Left lobe of liver (tissue), 2 donors: Measurements from ENCODE around the gene NEAT1. TPM values are rescaled to one million over a fixed set of nuclear protein-coding genes. Genes with fewer than 3 reads are reported as not detected.

Experiments used
- ATAC-seq: fragments of 200-7000 bp; cut with Tn5 transposase; one replicate; pipeline ENCODE4 v1.9.1; 2020; ENCODE audit warnings: mild to moderate bottlenecking, moderate library complexity
- DNase-seq: peaks from one replicate; pipeline ENCODE4 v3.0.0-alpha.2; 2020; ENCODE audit warnings: low spot score
- total RNA-seq: library from RNA; stranded (reverse); gene quantifications from one replicate; pipeline ENCODE4 v1.2.1, GENCODE V29; 2021
- donor health status: DM: no; HTN: no; CAD: no; lungs with moderate emphysema.
- donor health status: DM: no; HTN: yes; CAD: no.

Gene NEAT1
- total RNA-seq, 1 donor from 2014 or later = 766 TPM

DNA sequence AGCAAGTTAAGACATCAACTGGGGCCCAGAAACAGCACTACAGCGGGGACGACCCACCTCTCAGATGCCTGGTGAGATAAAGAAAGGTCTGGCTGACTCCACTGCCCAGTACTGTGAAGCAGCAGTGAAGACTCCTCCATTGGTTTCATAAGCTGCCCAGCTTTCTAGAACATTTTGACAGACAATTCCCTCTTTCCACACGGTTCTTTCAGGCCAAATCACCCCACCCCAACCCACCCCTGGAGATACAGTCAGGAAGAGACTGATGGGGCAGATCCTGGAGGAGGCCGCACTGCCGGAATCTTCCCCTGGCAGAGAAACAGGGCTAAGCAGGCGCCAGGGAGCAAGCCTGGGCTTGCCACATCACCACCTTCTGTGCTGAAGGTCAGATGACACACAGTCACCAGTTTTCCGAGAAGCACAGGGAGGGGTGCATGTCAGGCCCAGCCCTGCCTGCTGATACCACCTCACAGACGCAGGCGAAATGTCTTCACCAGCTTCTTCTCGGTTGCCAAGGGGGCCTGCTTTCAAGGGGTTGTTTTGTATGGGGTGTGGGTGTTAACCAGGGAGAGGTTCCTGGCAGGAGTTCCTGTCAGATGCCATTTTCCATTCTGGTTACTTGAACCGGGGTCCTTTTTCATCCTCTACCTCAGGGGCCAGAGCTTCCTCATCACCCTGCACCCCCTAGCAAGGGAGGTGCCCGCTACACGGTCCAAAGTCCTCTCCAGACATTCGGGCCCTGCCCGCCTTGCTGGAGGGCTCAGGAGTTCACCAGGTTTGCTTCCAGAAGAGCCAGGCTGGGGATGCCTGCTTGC, 1.4 kb upstream of the NEAT1 start:
- DNase-seq (peak; percentile 97), ATAC-seq (peak; percentile 13)

DNA sequence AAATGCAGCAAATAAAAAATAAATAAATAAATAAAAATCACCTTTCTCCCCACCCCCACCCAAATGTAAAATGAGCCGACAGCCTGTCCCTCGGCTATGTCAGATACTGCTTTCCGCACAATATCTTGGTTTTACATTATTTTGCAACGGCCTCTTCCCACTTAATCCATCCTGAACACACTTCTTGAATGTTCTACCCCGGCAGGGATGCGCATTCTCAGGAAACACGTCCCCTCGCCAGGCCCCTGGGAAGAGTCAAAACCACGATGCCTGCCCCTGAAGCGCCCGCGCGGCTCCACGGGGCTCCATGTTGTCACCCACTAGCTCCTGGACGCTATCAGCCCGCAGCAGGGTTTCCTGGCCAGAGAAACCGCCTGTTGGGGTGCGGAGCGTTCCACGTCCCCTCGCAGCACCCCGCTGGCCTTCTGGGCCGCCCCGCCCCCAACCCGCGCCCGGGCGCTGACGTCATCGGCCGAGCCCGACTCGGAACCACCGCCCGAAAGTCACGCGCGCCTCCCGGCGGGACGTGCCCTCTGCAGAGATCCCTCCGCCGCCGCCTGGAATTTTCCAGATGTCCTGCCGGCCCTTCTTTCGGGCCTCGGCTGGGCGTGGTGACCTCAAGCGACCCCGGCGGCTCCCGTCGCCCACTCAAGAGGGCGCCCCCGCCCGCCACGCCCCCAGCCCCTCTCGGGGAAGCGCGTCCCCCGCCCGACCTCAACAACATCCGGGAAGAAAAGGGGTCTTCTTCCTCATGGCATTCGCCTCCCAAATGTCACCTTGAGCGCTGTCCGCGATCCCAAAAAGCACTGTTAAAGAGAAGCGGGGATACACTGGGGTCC, 585 bp upstream of the NEAT1 start:
- DNase-seq (peak; percentile 99), ATAC-seq (peak; percentile 36)

DNA sequence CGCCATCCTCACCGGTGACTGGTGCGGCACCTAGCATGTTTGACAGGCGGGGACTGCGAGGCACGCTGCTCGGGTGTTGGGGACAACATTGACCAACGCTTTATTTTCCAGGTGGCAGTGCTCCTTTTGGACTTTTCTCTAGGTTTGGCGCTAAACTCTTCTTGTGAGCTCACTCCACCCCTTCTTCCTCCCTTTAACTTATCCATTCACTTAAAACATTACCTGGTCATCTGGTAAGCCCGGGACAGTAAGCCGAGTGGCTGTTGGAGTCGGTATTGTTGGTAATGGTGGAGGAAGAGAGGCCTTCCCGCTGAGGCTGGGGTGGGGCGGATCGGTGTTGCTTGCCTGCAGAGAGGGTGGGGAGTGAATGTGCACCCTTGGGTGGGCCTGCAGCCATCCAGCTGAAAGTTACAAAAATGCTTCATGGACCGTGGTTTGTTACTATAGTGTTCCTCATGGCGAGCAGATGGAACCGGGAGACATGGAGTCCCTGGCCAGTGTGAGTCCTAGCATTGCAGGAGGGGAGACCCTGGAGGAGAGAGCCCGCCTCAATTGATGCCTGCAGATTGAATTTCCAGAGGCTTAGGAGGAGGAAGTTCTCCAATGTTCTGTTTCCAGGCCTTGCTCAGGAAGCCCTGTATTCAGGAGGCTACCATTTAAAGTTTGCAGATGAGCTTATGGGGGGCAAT, 1.1 kb downstream of the NEAT1 start:
- ATAC-seq (no peak), DNase-seq (peak; percentile 54)

DNA sequence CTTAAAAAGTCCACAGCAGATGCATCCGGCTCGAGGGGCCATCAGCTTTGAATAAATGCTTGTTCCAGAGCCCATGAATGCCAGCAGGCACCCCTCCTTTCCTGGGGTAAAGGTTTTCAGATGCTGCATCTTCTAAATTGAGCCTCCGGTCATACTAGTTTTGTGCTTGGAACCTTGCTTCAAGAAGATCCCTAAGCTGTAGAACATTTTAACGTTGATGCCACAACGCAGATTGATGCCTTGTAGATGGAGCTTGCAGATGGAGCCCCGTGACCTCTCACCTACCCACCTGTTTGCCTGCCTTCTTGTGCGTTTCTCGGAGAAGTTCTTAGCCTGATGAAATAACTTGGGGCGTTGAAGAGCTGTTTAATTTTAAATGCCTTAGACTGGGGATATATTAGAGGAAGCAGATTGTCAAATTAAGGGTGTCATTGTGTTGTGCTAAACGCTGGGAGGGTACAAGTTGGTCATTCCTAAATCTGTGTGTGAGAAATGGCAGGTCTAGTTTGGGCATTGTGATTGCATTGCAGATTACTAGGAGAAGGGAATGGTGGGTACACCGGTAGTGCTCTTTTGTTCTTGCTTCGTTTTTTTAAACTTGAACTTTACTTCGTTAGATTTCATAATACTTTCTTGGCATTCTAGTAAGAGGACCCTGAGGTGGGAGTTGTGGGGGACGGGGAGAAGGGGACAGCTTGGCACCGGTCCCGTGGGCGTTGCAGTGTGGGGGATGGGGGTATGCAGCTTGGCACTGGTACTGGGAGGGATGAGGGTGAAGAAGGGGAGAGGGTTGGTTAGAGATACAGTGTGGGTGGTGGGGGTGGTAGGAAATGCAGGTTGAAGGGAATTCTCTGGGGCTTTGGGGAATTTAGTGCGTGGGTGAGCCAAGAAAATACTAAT, 1.9 kb downstream of the NEAT1 start:
- ATAC-seq (no peak), DNase-seq (peak; percentile 69)

DNA sequence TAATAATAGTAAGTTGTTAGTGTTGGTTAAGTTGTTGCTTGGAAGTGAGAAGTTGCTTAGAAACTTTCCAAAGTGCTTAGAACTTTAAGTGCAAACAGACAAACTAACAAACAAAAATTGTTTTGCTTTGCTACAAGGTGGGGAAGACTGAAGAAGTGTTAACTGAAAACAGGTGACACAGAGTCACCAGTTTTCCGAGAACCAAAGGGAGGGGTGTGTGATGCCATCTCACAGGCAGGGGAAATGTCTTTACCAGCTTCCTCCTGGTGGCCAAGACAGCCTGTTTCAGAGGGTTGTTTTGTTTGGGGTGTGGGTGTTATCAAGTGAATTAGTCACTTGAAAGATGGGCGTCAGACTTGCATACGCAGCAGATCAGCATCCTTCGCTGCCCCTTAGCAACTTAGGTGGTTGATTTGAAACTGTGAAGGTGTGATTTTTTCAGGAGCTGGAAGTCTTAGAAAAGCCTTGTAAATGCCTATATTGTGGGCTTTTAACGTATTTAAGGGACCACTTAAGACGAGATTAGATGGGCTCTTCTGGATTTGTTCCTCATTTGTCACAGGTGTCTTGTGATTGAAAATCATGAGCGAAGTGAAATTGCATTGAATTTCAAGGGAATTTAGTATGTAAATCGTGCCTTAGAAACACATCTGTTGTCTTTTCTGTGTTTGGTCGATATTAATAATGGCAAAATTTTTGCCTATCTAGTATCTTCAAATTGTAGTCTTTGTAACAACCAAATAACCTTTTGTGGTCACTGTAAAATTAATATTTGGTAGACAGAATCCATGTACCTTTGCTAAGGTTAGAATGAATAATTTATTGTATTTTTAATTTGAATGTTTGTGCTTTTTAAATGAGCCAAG, 2.7 kb downstream of the NEAT1 start:
- ATAC-seq (no peak), DNase-seq (peak; percentile 54)

DNA sequence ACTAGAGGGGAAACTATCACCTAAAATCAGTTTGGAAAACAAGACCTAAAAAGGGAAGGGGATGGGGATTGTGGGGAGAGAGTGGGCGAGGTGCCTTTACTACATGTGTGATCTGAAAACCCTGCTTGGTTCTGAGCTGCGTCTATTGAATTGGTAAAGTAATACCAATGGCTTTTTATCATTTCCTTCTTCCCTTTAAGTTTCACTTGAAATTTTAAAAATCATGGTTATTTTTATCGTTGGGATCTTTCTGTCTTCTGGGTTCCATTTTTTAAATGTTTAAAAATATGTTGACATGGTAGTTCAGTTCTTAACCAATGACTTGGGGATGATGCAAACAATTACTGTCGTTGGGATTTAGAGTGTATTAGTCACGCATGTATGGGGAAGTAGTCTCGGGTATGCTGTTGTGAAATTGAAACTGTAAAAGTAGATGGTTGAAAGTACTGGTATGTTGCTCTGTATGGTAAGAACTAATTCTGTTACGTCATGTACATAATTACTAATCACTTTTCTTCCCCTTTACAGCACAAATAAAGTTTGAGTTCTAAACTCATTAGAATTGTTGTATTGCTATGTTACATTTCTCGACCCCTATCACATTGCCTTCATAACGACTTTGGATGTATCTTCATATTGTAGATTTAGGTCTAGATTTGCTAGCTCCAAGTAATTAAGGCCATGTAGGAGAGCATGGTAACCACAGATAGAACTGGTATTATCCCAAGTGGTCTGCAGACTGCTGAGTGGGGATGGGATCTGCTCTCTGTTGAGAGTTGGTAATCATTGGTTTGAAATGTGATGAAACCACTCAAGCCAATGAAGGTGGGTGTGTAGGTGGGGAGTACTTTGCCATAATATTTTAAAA, 3.6 kb downstream of the NEAT1 start:
- peak; percentile 43 for DNase-seq
- ATAC-seq = no peak

DNA sequence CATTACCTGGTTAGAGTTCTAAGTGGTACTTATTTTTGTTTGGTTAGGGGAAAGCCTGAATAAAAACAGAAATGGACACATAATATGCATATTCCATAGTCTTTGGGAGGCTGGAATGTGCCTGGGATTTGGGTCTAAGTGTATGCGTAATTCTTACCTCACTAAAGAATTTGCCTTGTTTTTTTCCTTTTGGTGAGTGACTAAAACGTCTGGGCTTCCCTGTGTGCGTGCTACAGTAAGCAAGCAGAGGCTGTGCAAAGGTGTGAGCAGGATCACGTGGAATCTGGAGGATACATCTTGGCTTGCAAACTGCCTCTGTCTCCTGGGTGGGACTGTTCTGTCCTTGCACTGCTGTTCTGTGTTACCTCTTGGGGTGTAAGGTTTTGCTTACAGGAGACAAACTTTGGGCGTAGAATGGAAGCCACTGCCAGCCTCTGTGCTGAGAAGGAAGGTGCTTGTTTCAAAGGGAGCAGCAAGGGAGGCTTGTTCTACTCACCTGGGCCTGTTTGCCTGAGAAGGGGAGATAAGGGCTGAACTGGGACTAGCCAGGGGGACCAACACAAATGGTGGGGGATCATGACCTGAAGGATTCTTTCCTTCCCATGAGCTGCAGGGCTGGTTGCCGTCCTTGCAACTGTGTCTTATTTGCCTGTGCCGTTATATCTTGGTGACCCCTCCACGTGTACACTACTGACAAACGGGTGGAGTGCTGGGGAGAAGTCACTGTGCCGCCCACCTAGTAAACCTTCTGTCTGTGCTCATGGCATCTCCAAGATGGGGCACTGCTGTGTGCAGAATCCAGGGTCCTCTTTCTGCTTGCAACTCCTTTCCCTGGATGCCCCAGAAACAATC, 4.5 kb downstream of the NEAT1 start:
- peak; percentile 70 for DNase-seq
- ATAC-seq = peak; percentile 9

DNA sequence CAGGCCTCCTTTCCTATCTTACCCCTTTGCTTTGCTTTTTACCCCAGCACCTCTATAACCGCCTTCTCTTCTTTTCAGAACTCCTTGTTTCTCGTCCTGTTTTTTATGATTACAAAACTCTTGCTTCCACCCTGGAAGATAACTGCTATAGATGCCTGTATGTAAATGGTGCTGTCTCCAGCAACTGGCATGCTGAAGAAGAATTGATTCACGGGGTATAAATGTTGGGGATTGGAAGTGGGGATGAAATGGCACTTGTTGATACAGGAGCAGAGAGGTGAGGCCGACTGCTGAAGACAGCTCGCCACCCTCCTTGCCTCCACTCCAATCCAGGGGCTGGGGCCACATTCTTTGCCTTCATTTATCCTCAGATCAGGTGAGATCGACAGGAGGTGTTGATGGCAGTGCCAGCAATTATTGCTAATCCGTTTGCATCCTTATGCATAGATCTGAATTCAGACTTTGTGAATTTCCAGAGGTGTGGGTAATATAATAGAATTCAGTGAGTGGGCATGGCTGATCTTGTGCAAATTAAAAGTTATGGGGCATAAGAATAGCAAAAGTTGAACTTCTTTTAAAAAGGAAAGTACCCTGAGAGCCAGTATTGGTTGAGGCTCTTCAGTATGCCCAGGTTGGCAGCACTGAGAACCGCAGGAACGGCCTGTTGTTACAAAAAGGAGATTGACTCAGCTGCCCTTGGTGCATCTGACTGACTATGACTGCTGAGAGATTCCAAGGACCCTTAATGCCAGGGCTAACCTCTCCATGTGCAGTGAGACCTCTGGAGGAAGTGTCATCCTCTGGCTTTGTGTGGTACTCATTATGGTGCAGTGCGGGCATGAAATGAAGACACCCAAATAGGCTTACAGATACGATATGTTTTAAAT, 5.3 kb downstream of the NEAT1 start:
- peak; percentile 65 for DNase-seq

DNA sequence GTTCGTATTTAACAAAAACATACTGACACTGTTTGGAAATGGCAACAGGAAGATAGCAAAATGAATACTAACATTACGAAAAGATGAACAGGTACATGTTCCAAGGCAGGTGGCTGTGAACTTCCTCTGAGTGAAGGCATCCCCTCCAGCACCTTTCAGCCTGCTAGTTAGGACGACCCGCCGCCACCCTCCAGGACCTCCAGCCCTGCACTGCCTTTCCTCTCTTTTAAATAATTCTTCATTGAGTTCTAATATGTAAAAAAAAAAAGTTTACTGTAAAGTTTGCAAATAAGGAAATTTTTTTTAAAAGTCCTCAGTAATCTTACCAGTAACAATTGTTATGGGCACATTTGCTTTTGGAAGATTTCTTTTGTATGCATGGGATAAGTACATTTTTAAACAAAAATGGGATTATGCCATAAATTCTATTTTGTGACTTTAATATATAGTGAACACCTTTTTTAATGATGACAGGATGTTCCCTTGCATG, 6.0 kb downstream of the NEAT1 start:
- DNase-seq = peak; percentile 57
- ATAC-seq = peak; percentile 10

More for the DNA sequence above, 5.3 kb downstream of the NEAT1 start:
- ATAC-seq = peak; percentile 23

DNA sequence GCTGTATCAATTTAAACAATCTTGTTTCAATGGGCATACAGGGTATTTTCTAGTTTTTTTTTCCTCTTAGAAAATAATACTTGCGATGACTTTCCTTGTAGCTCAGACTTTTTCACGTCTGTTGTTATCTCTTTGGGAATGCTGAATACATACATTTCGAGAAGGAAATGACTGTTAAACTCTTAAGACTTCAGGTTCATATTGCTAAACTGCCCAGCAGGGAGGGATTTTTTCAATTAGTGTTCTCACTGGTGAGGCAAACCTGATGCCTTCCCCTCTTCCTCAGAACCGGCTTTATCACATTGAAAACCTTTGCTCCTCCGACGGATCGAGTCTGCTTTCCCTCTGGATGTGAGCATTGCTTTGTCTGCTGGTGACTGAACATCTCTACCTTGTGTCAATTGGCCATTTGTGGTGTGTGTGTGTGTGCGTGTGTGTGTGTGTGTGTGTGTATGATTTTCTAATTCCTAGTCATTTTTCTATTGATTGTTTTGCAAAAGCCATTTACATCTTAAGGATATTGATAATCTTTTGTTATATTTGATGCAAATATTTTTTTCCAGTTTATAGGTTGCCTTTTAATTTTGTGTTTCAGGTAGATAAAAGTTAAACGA, 6.6 kb downstream of the NEAT1 start:
- peak; percentile 4 for ATAC-seq
- DNase-seq = peak; percentile 57

DNA sequence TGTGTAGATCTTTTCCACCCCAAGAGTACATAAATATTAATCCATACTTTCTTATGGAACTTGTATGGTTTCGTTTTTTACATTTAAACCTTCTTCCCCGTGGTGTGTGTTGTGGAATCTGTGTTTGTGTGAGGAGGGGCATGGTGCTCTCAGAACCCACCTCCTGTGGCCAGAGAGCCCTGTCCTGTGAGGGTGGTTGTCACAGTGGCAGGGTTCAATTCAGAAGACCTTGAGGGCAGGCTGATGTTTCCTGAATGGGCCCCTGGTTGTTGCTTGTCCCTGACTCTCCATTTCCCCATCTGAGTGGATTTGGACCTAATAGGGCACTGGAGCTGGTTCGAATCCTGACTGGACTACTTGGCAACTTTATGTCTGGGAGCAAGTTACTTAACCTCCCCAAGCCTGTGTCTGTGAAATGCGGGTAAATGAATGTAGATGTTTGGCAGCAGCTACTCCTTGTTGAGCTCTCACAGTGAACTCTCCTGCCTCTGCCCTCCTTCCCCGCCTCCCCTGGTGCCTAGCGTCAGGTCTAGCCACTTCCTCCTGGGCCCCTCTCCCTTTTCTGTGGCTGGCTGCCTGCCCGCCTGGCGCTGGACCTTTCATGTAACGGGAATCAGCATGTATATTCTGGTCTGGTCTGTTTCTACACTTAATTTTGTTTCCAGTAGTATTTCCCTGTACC, 7.3 kb downstream of the NEAT1 start:
- ATAC-seq = peak; percentile 21
- peak; percentile 82 for DNase-seq

DNA sequence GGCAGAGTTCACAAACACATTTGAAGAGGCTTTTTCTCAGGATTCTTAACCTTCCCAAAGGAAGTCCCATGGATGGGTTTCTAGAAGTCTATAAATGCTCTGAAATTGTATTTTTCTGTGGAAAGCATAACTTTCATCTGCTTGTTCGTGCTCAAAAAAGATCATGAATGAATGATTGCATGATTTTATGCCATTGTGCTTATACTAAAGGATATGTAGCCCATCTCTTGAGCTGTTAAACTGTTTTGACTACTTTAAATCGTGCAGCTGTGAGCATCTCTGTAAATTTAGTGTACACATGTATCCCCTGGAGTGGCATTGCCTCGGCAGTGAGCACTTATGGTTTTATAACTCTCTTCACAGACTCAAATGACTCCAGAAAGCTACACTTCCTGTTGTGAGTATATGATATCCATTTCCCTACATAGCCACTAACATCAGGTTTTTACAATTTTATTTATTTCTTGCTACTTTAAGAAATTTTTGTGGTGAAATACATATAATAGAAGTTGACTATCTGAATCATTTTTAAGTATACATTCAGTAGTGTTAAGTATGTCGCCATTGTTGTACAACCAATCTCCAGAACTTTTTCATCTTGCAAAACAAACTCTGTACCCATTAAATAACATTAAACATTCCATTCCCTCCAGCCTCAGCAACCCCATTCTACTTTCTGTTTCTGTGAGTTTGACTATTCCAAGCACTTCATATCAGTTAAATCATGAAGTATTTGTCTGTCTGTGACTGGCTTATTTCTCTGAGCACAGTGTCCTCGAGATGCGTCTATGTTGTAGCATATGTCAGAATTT, 8.0 kb downstream of the NEAT1 start:
- no peak for ATAC-seq
- DNase-seq = peak; percentile 41

DNA sequence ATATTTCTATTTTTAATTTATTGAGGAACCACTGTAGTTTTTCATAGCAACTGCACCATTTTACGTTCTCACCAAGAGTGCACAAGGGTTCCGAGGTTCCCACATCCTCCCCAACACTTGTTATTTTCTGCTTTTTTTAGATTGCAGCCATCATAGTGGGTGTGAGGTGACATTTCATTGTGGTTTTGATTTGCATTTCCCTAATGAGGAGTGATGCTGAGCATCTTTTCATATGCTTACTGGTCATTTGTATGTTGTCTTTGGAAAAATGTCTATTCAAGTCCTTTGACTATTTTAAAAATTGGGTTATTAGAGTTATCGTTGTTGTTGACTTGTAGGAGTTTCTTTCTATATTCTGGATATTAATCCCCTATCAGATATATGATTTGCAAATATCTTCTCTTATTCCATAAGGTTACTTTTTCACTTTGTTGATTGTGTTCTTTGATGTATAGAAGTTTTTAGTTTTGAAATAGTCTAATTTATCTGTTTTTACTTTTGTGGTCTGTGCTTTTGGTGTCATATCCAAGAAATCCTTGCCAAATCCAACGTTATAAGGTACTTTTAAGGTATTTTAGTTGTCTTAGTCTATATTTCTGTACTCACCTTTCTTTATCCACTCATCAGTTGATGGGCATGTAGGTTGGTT, 9.0 kb downstream of the NEAT1 start:
- DNase-seq (no peak), ATAC-seq (no peak)

DNA sequence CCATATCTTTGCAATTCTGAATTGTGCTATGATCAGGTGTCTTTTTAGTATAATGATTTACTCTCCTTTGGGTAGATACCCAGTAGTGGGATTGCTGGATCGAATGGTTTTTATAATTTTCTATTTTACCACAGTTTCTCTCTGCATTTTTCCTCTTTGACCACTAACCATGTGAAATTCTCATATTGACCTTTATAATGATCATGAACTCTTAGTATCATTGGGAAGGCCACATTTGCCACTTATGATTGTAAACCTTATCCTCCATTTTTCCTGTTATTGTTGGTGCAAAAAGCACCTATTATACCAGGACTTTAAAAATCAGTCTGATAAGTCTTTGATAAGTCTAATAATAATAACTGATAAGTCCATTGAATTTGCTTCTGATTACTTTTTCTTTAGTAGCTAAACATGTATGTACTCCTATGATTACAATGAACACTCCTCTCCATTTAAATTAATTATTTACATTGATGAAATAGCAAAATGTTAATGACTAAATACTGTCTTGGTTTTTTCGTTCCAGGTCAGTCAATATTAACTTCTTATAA, 9.6 kb downstream of the NEAT1 start:
- no peak for ATAC-seq
- no peak for DNase-seq
